GM19025 (cell line): ENCODE results near the gene RRBP1.

Experiments
- ATAC-seq: cut with Tn5 transposase; IDR thresholded peaks from one replicate; pipeline ENCODE4 v1.9.1; 2021; ENCODE audit warnings: mild to moderate bottlenecking, low read depth, moderate library complexity; ENCODE audit not compliant: unreplicated experiment

RRBP1 gene

DNA sequence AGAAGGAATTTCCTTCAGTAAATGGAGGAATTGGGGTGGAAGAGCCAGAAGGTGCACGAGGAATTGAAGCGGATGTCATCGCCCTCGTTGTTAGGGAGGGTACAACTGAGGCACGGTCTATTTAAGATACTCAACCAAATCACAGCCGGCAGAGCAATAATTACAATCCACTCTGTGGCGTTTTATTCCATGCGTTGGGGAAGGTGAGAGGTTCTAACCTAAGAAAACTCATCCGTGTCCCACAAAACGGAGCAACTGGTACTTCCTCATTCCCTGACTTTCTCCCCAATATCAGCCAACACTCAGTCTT, 802 bp upstream of the RRBP1 start:
- no peak for ATAC-seq

DNA sequence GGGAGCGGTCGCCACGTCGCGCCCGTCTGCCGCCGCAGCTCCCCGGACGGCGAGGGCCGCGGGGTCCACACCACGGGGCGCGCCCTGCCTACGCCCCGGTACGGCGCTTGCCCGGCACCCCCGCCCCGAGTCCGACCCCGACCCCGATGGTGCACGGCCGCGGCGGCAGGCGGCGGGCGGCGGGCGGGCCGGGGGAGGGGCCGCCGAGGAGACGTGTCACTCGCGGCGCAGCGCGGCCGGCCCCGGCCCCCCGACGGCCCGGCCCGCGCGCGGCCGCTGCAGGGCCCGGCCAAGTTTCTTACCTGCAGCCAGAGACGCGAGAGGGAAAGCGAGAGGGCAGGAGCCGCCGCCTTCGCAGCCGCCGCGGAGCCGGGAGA, 328 bp downstream of the RRBP1 start:
- peak; percentile 5 for ATAC-seq

GRCh38 chr20:17680836-17681725, 961 bp downstream of the RRBP1 start:
- peak; percentile 29 for ATAC-seq

- no peak for ATAC-seq
Measured at GRCh38 chr20:17679941-17680835, 1.9 kb downstream of the RRBP1 start.

DNA sequence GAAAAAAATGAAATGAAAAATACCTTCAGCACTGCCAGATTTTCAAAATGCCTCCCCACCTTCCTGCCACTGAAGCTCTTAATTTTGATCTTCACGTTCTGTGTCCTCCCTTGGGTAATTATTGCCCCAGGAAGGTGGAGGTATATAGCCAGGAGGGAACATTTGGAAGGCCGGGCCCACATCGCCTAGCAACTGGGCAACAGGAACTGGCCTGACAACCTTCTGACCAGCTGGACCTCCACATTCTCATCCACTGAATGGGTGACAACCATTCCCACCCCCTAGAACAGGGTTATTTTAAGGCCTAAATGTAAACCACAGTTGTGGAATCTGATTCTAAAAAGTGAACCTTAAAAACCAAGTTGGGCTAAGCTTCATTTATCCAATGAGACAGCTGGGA, 3.2 kb downstream of the RRBP1 start:
- no peak for ATAC-seq

DNA sequence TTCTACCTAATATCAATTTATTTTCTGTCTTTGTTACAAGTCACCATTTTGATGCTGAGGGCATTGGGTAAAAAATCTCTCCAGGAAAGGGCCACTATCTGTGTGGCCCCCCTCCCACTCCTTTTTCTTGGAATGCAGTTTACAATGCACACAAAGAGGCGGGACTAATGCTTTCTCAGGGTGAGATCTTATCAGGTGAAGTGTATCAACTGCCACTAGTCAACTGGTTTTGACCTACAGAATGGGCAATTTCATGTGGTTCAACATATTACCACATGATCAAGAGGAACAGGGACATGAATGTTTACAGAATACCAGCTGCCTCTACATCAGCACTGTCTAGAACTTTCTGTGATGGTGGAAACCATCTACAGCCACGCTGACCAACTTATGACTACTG, 3.7 kb downstream of the RRBP1 start:
- ATAC-seq, result no peak

DNA sequence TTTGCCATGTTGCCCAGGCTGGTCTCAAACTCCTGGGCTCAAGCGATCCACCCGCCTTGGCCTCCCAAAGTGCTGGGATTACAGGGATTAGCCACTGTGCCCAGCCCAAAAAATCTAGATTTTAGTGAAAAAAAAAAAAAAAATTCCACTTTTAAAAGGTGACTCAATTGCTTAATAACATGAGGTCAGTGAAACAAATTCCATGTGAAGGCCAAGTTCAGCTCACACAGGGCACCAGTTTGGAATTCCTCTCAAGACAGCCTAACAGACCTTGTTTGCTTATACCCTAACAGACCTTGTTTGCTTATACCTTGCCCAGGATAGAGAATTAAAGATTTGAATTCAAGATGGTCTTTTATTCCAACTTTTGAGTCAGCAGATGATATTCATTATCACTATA, 5.1 kb downstream of the RRBP1 start:
- no peak for ATAC-seq

DNA sequence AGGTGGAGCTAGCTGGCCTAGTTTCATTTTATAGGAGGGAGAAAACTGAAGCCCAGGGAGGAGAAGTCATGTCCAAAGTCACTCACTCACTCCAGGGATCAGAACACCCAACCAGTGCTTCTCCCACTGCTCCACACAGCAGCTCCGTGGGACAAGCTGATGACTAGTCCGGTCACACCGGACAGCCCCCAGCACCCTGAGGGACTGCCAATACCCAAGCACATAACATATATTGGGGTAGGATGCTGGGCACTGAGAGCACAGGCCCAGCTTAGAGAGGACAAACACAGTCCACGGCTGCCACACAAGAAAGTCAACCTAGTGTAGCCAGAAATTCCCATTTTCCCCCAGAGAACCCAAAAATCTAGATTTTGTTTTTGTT, 5.7 kb downstream of the RRBP1 start:
- ATAC-seq, result no peak

DNA sequence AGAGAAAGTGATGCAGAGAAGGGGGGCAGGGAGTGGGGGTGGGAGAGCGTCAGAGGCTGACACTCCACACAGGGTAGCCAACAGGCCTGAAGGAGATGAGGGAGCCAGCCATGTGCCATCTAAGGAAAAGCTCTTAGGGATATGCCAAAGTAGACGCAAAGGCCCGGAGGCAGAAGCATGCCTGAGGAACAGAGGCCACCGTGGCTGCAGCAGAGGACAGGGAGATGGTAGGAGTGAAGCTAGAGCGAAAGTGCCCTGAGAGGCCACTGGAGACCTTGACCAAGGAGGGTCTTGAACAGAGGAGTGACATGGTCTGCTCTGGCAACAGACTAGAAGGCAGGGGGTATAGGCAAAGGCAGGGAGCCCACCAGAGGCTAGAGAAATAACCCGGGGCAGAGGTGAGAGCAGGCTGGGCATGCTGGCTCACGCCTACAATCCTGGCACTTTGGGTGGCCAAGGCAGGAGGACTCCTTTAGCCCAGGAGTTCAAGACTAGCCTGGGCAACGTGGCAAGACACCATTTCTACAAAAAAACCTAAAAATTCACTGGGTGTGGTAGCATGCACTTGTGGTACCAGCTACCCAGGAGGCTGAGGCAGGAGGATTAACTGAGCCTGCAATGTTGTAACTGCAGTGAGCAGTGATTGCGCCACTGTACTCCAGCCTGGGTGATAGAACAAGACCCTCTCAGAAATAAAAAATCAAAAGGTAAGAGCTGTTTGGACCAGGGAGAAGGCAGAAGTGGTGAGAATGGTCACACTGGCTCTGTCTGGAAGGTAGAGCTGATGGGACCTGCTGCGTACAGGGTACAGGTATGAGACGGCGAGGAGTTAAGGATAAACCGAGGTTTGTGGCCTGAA, 6.3 kb downstream of the RRBP1 start:
- ATAC-seq, result no peak

GRCh38 chr20:17674722-17675518, 7.1 kb downstream of the RRBP1 start:
- no peak for ATAC-seq

GRCh38 chr20:17673084-17673483, 9.0 kb downstream of the RRBP1 start:
- ATAC-seq, result no peak

DNA sequence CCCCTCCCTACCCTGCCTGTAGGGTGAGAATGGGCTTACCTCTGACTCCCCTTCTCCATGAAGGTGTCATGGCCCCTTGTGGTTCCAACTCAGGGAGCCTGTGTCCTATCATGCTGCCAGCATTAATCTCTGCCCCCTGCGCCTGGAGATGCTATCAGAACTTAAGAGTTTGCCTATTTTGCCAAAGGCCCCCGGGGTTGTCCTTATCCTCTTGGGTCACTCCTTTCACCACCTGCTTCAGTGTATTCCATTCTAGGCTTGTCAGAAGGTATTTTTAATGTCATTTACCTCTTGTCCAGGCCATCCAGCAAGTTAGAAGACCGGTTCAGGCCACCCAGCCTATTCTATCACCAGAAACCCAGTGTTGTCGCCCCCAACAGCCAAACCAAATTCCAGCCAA, 10.5 kb downstream of the RRBP1 start:
- ATAC-seq, result no peak

GRCh38 chr20:17671011-17671410, 11.0 kb downstream of the RRBP1 start:
- no peak for ATAC-seq

- ATAC-seq, result no peak
Measured at GRCh38 chr20:17669306-17669931, 12.6 kb downstream of the RRBP1 start.

DNA sequence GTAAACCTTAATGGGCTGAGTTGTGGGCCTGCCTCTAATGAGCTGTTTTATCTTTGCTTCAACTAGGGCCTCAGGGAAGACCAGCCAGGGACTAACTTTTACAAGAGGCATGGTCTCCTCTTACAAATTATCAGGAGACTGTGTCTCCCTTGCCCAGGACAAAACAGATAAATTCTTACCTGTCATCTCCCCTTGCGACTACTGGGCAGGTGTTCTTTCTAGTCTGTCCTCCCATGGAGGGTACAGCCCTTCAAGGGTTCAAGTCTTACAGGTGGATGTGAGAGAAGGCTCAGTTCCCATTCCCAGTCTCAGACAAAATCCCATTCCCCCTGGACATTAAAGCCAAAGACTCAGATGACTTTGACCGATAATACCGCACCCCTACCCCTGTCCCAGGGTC, 13.6 kb downstream of the RRBP1 start:
- ATAC-seq, result no peak

DNA sequence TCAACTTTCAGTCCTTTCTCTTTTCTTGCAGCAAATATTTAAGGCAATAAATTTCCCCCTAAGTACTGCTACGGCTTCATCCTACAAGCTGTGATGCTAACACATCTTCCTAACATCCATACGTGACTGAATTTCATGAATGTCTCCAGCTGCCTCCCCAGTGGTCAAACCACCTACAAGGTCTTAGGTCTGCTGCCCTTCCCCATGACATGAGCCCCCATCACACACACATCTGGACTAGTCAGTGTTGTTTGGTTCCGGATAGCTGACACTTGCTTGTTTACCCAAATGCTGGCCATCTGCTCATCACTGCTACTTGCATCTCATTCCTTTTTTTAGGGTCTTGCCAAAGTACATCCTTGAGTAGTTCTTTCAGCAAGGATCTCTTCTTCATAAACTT, 14.6 kb downstream of the RRBP1 start:
- no peak for ATAC-seq

DNA sequence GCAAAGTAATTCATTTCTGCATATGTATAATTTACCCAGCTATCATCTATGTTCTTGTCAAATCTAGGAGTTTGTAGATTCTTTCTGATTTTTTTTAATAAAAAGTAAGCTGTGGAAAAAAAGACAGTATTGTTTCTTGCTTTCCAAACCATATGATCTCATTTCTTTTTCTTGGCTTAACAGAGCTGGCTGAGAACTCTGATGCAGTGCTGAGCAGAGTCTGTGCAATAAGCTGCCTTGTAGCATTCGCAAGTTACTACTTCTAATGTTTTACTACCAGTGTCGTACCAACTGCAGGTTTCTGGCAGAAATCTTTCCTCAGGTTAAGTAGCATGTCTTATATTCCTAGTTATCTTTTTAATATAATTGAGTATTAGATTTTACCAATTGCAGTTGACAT, 15.6 kb downstream of the RRBP1 start:
- ATAC-seq, result no peak

DNA sequence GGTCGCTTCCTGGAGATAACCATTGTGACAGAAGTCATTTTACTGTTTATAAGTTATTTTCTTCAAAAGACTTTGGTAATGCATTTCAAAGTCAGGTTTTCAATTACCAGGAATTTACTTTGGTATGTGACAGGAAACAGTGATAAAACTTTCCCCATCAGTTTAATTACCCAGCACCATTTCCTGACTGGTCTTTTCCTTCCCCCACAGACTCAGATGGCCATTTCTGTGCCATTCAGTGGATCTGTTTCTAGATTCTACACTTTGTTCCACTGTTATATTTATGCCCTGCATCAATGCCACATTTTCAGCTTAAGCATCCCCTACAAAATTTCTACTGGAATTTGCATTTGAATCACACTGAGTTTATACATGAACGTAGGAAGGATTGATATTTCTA, 16.3 kb downstream of the RRBP1 start:
- ATAC-seq, result no peak

DNA sequence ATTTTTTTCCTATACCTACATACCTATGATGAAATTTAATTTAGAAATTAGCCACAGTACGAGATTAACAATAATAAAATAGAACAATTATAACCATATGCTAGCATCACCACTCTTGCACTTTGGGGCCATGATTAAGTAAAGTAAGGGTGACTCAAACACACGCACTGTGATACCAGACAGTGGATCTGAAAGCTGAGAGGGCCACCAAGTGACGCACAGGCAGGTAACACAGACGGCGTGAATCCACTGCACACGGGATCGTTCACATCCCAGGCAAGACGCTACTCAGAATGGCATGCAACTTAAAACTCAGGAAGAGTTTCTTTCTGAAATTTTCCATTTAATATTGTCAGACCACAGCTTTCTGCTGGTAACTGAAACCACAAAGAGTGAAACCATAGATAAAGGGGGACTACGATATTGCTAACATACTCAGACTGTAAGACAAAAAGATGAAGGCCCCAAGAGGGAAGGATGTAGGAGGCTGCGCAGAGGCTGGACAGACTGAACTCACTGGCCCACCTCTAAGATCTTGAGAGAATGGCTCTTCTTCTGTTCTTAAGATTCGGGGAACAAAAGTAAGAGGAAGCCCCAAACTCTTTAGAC, 17.9 kb downstream of the RRBP1 start:
- no peak for ATAC-seq
